Measurements from ENCODE around the gene ZNF516.

The ZNF516 gene

DNA sequence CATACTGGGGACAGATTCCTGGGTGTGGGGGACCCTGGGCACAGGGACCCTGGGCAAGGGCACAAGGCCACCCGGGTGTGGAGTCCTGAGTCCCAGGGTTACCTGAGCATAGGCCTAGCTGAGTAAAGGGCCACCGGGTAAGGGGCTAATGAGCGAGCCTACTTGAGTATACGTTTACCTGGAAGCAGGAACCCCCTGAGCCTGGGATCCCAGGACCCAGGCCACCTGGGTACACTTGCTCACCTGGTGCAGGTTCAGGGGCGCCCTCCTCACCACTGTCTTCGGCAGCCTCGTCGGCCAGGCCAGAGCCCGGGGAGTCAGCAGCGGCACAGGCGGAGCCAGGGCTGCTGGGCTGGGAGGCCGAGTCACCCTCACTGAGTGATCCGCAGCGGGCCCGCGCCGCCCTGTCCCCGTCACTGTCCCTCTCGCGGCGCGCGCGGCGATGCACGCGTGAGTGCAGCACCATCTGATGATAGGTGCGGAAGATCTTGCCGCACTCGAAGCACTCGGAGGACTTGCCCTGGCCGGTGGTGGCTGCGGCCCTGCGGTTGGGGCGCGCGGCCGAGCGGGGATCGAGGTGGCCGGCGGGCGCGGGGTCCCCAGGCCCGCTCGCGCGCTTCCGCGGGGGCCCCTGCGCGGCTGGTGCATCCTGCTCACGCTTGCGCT, 53.9 kb downstream of the ZNF516 start:
- no peak for DNase-seq

DNA sequence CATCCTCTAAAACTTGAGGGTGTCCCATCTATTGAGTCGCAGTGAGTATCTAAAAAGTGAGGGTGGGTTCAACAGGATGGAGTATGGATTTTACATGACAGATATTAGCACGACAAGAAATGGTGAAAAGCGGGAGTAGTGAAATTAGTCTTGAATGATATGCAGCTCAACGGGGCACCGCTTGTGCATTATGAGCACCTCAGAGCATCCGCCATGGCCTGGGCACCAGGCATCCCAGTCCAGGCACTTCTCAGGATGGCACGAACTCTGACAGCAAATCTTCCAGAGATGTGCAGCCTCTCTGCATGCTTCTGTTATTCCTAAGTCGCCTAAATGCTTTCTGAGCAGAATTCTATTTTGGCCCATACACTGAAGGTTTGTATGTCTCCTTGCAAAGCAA, 57.1 kb downstream of the ZNF516 start:
- no peak for DNase-seq

DNA sequence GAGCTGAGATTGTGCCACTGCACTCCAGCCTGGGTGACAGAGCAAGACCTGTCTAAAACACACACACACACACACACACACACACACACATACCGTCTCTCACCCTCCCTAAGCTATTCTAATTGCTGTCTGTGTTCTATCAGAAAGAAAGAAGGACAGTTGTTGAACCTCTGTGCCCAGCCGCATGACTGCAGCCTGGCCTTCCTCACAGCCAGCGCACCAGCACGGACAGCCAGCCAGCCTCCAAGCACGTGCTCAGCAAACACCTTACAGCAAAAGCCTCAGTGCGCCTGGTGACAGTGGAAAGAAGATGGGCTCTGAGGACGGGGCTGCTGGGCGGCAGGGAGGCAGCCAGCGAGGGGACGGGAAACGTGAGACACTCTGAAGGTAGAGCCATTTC, 58.0 kb downstream of the ZNF516 start:
- no peak for DNase-seq

DNA sequence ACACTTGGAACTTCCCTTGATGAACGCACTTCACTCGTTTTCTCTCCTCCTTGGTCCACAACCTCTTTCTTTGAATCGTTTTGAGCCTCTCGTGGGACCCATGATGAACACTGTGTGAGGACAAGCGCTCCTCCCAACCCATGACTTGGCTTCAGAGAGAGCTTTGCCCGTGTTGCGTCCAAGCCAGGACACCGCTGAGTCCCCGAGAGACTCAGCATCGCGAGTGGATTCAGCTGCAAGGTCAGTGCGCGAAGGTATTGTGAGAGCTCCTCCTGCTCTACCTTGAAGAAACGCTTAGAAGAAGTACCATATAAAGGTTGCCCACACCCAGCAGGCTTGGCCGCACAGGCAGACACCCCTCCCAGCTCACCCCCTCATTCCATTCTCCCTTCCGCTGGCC, 58.7 kb downstream of the ZNF516 start:
- DNase-seq = no peak

DNA sequence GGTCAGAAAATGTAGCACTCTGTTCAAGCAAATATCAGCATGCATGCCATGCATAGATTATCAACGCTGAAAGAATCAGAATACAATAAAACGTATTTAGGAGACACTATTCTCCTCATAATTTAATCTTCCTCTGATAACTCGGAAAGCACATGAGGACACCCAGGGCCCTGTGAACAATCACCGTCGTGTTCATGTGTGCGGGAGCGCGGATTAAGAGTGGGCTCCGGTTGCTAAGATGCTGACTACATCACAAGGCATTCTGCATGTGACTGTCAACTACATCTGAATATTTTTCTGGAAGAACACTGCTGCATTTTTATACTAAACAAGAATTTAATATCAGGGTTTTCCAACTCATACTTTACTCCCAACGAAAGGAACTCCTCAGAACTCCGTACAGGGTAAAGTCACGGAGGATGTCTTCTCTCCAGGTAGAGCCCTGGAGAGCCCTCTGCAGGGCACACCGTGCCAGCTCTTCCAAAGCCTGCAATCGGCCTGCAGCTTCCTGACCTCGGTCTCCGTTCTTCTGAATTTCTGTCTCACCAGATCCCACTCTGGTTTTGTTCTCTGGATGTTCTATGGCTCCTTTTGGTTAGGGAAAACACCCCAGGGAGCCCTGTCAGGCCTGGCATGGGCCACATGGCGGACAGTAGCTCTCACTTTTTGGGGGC, 59.6 kb downstream of the ZNF516 start:
- no peak for DNase-seq

DNA sequence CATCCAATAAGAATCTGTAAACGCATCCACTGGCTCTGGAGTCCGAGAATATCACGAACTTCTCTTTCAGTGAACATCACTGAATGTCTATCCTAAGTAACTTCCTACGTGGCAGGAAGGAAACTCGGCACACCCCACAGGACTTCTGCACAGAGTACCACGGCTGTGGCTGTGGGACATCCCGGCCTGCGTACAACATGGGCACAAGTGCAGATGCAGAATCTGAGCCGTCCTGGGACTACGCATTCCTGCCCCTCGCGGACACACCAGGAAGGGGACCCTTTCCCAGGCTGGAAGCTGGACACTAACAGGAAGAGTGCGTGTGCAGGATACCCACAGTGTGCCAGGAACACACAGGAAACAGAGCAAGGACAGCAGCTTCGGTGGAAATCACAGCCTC, 60.6 kb downstream of the ZNF516 start:
- no peak for DNase-seq

DNA sequence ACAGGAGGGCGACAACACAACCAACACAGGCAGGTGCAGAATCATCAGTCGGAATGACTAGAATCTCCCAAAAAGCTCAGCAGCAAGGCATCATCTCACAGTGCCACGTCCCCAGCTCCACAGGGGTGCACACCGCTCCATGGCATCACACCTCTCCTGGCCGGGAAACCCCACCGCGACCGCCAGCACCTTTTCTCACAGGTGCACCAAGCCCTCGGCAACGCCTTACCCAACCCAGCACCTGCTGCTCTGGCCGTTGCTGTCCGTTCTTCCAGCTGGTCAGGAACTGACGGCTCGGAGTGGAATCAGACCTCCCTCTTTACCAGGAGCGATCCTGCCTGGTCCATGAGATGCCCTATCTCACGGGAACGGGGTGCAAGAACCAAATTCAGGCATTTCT, 61.3 kb downstream of the ZNF516 start:
- no peak for DNase-seq

DNA sequence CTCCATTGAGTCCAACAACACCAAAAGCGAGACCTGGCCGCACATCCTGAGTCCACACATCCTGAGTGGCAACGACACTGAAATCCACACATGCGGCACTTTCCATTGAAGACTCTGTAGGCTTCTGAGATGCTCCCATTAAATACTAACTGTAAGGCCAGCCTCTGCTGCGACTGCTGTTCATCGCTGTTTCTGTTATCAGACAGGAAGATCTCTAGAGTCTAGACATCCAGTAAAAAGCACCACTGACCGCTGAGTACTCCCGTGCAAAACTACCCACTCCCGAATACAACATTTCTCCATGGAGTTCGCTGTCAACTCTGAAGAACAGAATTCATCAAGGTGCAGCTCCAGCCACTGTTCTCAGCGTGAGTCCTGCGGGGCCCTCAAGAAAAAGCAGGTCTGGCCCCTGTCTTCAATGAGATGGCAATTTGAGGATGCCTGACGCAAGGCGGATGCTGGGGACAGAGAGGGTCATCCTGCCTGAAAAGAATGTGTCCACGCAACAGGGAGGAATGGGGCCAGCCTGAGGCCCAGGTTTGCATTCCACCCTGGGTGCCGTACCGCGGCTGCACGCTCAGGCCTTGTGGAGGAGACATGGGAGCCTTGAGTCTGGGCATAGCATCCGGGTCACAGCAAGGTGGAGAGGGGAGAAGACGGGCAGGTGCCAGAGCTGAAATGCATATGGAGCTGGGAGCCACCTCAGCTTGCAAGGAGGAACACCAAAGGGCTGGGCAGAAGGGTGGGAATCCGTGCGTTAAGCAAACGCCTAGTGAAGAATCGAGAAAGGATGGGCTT, 61.9 kb downstream of the ZNF516 start:
- no peak for DNase-seq

DNA sequence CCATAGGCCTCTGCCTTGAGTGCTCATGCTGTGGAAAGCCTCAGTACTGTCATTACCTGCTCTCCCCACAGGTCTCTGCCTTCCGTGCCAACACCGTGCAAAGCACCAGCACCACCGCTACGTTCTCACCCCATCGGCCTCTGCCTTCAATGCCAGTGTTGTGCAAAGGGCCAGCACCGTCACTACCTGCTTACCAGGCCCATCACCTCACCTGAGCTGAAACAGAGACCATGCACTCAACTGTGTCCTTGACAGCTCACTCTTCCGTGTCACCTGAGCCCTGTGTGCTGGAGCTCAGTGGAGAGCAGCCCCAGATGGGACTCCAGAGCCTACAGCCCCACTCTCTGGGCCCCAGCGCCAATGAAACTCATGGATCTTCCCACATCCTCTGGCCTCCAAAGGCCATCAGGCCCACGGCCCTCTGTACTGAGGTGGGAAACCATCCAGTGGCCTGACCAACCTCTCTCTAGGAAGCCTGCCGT, 62.7 kb downstream of the ZNF516 start:
- DNase-seq = no peak

DNA sequence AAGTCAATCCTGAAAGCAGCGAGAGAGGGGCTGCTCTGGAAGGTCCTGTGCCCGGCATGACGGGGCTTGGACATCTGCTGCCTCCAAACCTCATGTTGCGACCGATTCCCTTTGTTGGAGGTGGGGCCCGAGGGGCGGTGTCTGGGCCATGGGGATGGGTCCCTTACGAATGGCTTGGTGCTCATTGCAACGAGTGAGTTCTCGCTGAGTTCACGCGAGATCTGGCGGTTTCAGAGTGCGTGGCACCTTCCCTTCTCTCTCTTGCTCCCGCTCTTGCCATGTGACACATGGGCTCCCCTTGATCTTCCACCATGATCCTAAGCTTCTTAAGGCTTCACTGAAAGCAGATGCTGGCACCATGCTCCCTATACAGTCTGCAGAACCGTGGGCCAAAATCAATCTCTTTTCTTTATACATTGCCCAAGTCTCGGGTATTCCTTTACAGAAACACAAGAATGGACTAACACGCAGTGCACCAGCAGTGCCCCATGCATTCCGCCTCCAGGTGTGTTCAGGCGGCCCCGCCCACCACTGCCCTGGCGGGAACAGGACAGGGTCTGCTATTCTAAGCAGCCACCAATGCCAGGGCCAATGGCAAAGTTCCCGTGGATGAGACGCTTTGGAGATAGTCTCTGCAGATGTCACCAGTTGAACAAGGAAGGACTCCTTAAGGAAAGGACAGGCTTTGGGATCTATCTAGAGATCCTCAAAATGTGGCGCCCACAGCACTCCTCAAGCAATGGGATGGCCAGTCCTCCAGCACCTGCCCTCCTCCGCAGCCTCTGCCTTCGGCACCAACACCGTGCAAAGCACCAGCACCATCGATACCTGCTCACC, 63.4 kb downstream of the ZNF516 start:
- no peak for DNase-seq

DNA sequence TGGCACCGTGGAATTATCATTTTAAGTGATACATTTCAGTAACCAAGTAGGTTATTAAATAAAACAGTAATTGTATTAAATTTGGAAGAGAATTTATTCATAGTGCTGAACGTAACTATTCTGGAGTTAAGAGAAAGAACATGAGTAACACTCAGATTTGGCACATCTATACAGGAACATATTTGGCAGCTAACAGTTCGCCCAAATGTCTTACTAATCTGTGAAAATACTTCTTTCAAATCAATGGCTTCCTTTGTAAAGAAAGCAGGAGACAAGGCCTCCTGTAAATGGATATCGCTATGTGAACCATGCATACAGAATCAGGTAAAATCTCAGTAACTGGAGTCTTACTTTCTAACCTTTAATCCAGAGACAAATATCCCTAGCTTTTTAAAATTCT, 64.4 kb downstream of the ZNF516 start:
- DNase-seq = no peak

DNA sequence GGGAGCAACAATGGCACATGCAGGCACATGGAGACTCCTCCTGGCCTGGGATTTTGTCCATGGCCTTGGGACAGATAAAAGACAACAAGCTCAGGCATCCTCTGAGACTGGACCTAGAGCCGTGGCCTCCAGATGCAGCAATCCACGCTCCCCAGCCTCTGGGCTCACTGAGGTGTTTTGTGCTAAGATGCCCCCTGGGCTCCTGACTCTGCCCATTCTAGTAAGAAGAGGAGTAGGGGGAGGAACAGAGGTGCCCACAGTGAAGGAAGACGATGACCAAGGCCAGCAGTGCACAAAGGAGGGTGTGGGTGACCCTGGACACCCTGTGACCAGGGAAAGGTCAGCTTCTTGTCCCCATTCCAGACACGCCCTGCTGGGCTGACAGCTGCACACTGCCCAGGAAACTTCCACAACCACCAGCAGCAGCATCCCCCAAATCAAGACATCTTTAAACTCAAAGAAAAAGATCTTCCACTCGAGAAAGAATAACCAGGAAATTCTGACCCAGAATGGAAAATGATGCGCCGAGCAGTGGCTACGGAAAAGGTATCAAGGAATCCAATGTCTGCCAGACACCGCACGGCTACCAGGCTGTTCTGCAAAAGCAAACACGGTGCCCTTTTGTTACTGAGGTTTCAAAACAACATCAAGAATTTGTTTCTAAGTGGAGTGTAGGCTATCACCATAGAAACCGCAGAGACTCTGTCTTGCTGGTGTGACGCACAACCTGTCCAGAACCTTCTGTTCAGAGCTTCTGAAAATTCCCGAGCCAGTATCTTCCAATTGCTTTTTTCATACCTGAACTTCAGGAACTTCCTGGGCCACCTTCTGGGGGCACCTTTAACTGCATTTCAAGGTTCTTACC, 65.5 kb downstream of the ZNF516 start:
- no peak for DNase-seq

DNA sequence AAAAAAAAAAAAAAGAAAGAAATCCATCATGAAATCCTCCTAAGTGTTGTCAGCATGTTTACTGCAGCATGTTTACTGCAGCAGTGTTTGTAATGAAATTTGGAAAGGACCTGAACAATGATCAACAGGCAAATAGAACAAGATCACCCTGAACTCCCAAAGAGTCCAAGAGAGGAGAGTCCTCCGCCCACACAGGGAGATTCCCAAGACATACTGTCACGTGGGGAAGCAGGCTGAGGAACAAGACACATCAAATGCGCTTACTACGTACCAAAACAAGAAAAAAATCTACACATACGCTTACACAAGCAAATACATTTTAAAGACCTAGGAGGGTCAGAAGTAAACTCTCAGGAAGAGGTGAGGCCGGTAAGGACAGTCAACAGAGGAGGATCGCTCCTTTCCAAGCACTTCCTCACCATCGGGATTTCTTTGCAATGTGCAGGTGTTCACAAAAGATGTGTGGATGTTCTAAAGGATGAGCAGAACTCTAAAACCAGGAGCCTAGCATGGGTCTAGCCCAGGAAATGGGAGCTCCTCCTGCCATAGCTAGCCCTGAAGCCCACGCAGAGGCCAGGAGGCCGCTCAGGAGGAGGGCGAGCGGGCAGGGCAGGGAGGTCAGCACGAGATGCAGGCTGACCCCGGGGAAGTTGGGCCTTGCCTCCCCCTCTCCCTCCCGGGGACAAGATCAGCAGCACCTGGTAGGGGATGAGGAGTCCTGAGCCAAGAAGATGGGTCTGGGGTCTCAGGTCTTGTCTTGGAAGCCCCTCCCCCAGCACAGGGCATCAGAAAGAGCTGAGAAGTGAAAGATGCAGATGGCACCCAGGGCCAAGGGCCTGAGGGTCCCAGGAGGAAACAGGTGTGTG, 66.4 kb downstream of the ZNF516 start:
- DNase-seq = no peak

DNA sequence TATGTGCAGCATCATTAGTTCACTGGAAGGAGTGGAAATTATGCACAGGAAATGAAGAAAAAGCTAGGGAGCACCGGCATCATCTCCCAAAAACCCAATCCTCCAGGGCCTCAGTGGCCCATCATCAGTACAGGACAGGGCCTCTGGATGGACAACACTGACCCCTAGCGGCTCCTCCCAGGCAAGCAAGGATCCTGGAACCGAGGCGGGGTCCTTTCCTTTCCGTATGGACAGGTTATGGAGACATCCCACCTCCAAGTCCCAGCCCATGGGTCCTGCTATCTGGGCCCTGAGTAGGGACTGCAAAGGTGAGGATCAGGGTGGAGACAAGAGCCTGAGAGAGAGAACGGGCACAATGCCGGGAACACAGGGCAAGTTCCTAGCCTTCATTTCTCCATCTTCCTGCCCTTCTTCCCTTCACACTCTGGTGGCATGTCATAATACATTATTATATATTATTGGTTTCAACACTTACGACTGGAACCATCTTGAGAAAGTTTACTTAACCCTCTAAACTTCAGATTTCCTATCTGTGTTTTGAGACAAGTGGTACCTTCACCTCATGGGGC, 68.2 kb downstream of the ZNF516 start:
- DNase-seq = no peak

DNA sequence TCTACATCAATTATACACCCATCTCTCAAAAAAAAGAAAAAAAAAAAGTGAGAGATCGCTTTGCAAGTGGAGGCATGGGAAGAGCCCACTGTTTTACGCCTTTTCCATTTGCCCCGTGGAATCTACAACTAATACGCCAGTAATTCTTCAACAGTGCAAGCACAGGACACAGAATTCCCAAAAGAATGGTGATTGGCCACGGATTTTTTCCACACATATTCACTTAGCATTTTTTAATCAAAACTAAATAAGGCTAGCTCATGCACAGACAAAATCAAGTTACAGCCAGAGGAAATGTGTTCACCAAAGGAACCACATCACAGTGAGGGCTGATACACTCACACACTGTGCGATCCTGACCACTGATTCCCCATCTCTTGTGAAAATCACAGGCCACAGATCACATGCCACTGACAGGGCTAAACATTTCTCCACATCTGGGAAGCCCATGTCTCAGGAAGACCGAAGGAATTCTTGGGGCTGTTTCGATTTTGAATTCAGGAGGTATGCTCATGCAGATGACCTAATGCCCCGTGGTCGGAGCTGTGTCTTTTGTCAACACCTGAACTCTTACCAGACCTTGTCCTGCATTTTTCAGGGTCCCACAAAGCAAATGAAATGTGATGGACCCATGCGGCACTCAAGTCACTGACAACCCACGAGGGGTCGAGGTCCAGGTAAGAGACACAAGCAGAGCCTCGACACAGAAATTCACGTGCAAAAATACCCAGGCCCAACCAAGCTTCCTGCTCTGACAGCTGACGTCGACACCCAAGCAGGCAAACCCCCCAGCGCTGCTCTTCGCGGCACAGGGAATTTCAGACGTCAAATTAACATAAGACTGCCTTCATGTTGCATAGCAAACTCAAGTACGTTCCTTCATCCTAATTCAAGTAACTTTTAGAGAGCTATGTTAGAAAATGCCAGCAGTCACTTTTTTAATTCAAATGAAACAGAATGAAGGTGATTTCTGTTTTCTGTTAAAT, 69.6 kb downstream of the ZNF516 start:
- DNase-seq = no peak

DNA sequence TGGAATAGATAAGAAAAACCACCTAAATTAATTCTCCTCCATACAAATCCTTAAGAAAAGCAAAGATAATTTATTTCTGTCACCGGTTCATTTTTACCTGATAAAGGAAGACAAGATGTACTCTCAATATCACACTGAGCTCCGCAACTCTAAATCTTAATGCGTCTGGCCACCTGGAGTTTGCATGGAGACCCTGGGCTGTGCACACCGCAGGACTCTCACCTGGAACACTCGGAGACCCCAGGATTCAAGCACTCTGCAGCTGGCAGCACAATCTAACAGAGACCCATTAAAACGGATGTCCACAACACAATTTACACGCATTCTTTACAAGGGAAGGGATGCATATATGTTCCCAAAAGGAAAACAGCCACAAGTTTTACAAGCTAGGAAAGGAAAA, 72.2 kb downstream of the ZNF516 start:
- no peak for DNase-seq

DNA sequence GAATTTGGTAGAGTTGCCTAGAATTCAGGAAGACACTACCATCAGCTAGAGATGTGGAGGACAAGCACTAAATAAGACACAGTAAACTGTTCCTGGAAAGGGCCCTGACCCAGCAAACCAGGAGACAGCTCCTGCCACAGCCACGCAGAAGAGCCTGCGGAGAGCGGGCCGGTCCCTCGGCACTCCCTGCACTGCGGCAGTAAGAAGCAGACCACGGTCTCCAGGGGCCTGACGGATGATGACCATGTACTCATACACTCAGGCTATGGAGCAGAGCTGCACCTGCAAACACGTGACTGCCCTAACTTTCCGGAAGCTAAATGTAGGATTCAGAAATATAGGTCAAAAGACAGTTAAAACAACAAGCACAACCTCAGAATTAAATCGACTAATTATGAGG, 72.9 kb downstream of the ZNF516 start:
- no peak for DNase-seq

DNA sequence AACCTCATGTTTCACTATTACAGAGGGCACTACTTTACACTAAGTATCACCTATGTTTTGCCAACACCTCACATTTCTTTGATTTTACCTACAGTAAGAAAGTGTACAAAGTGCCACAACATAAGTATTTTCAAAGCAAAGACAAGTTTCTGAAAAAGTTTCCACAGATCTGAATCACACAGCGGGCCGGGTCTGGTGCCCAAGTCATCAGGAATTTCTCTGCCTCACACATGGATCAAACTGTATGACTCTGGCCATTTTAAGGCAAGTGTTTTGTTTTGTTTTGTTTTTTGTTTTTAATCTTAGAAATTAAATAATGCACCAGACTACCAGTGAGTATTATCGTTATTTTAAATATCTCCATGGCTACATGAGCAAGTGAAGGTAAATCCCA, 73.4 kb downstream of the ZNF516 start:
- no peak for DNase-seq

DNA sequence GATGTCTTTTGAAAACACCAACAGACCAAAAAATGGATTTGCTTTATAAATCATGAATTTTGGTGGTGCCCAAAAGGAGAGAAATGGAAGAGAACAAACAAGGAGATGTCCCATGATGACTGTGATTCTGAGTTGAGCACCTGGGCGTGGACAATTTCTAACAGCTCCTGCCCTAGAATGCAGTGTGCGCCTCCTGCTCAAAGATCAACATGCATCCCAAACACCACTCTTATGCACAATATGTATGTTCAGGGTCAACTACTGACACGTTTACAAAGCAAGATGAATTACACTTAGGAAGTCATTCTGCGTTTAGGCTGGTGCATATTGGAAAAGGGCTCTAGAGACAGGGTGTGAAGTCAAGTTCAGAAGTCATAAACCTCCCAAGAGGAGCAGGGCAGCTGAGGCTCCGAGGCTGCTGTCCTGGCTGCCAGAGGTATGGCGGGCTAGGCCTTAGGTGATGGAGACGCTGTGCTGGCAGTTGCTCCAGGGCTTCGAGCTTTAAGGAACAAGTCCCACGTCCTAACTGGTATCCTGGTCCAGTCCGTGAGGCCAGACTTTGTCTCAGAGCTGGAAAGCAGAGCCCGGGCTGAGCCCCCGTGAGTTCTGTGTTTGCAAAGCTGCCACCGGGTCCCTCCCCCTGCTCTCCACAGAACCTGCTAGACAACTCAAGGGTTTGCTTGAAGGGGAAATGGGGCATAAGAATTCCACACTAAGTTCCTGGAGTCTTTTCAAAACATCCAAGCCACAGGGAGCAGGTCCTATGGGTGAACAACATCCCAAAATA, 74.0 kb downstream of the ZNF516 start:
- no peak for DNase-seq
